Keratinocyte (primary cell): ENCODE results near the gene DENND1A.

Source experiments
- CTCF ChIP-seq, 3 experiments: IDR thresholded peaks in 1 of 3; conservative IDR thresholded peaks in 1 of 3; optimal IDR thresholded peaks in 1 of 3; 2 replicates in 2 of 3; 3 replicates in 1 of 3; pipeline versions ENCODE3 to v1.5.1; 2011; ENCODE audit warnings: low read length in 3 of 3, mild to moderate bottlenecking in 3 of 3, moderate library complexity in 2 of 3, control low read depth in 1 of 3, inconsistent platforms in 1 of 3; ENCODE audit not compliant: insufficient read depth in 2 of 3; ENCODE audit errors: extremely low read depth in 1 of 3
- EZH2 ChIP-seq: IDR thresholded peaks from one replicate; pipeline ENCODE4 v1.6.1; 2012; ENCODE audit warnings: inconsistent platforms, mild to moderate bottlenecking, low read length, moderate library complexity

- TF ChIP-seq EZH2 (no peak), CTCF (optimal IDR thresholded peaks at IDR 0.05 in 1 of 3, IDR thresholded peaks at IDR 0.05 in 1 of 3, conservative IDR thresholded peaks at IDR 0.05 in 1 of 3; ENCODE audit: extremely low read depth in 1 of 3, insufficient read depth in 2 of 3, low read length in 3 of 3) (no peak)
Observed at GRCh38 chr9:123696476-123696875, 233.4 kb downstream of the DENND1A start.
